HEK293T (cell line): Measurements from ENCODE around the gene PRR11.

ENCODE experiments used
- ARNT ChIP-seq: fragments of 450-650 bp; IDR thresholded peaks from 2 replicates; pipeline ENCODE4 v1.6.1; 2017; ENCODE audit warnings: mild to moderate bottlenecking
- BHLHE40 ChIP-seq: fragments of 450-650 bp; IDR thresholded peaks from 2 replicates; pipeline ENCODE4 v1.6.1; 2016; ENCODE audit warnings: mild to moderate bottlenecking, moderate library complexity, borderline replicate concordance
- CTBP1 ChIP-seq: fragments of 450-650 bp; IDR thresholded peaks from 2 replicates; pipeline ENCODE4 v1.6.1; 2016; ENCODE audit warnings: borderline replicate concordance
- ELF4 ChIP-seq: fragments of 450-650 bp; IDR thresholded peaks from 2 replicates; pipeline ENCODE4 v1.6.1; 2017; ENCODE audit warnings: antibody characterized with exemption
- FOXK2 ChIP-seq: fragments of 450-650 bp; IDR thresholded peaks from 2 replicates; pipeline ENCODE4 v1.6.1; 2016; ENCODE audit warnings: mild to moderate bottlenecking
- FOXM1 ChIP-seq: fragments of 450-650 bp; IDR thresholded peaks from 2 replicates; pipeline ENCODE4 v1.6.1; 2017; ENCODE audit warnings: mild to moderate bottlenecking, borderline replicate concordance
- HDGF ChIP-seq: fragments of 450-650 bp; IDR thresholded peaks from 2 replicates; pipeline ENCODE4 v1.6.1; 2017; ENCODE audit warnings: antibody characterized with exemption, borderline replicate concordance
- NFRKB ChIP-seq: fragments of 450-650 bp; IDR thresholded peaks from 2 replicates; pipeline ENCODE4 v1.6.1; 2016; ENCODE audit warnings: mild to moderate bottlenecking, moderate library complexity
- SP1 ChIP-seq: fragments of 450-650 bp; IDR thresholded peaks from 2 replicates; pipeline ENCODE4 v1.6.1; 2017
- SUZ12 ChIP-seq: fragments of 450-650 bp; IDR thresholded peaks from 2 replicates; pipeline ENCODE4 v1.6.1; 2016; ENCODE audit warnings: mild to moderate bottlenecking
- TARDBP ChIP-seq: fragments of 450-650 bp; IDR thresholded peaks from 2 replicates; pipeline ENCODE4 v1.6.1; 2016
- ZNF384 ChIP-seq: fragments of 450-650 bp; IDR thresholded peaks from 2 replicates; pipeline ENCODE4 v1.6.1; 2016
- TF ChIP-seq, protein P1 (sequence below): fragments of 450-650 bp; IDR thresholded peaks from 2 replicates; pipeline ENCODE4 v1.6.1; 2016

GRCh38 chr17:59115474-59115873 is 40.1 kb upstream of the PRR11 start:
- no peak for TF ChIP-seq NFRKB
- TF ChIP-seq SP1 = no peak
- no peak for TF ChIP-seq FOXM1
- TF ChIP-seq HDGF = no peak
- no peak for TF ChIP-seq BHLHE40
- no peak for TF ChIP-seq TARDBP
- no peak for TF ChIP-seq ZNF384
- TF ChIP-seq ARNT = no peak
- TF ChIP-seq FOXK2 = no peak
- TF ChIP-seq, protein P1, sequence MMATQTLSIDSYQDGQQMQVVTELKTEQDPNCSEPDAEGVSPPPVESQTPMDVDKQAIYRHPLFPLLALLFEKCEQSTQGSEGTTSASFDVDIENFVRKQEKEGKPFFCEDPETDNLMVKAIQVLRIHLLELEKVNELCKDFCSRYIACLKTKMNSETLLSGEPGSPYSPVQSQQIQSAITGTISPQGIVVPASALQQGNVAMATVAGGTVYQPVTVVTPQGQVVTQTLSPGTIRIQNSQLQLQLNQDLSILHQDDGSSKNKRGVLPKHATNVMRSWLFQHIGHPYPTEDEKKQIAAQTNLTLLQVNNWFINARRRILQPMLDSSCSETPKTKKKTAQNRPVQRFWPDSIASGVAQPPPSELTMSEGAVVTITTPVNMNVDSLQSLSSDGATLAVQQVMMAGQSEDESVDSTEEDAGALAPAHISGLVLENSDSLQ = no peak
- TF ChIP-seq SUZ12 = no peak
- no peak for TF ChIP-seq CTBP1
- TF ChIP-seq ELF4 = no peak
